Stimulated activated naive B cell treated with anti-CD40 and anti-IgM and Interleukin-4, amounts not matched to agents 10 μg/mL and 1 μg/mL and 100 μg/mL, for 72 hours (primary cell): Measurements from ENCODE around the gene SUZ12.
"Not testable (repeated sequence)": the region's sequence is repeated elsewhere in the genome, so short reads cannot be mapped to it uniquely, and the experiment has no call there.

Experiments used
- ATAC-seq, 2 donors: fragments of 150-1000 bp; cut with Tn5 transposase; replicated peaks; 2 replicates each; pipeline ENCODE4 v1.10.0; 2021; ENCODE audit warnings: moderate library complexity in 1 of 2
- DNase-seq: peaks from one replicate; pipeline ENCODE4 v3.0.0; 2021
- H3K27ac Mint-ChIP-seq: one replicate; pipeline ENCODE4 v1.8.0; 2022; ENCODE audit warnings: mild to moderate bottlenecking, mixed read lengths
- H3K27me3 Mint-ChIP-seq, 2 donors: one replicate each; pipeline ENCODE4 v1.8.0; 2022; ENCODE audit warnings: mixed read lengths in 2 of 2
- H3K36me3 Mint-ChIP-seq, 2 donors: one replicate each; pipeline ENCODE4 v1.8.0; 2022; ENCODE audit warnings: mixed read lengths in 2 of 2, mild to moderate bottlenecking in 1 of 2
- H3K4me1 Mint-ChIP-seq, 2 donors: one replicate each; pipeline ENCODE4 v1.8.0; 2022; ENCODE audit warnings: mixed read lengths in 2 of 2, mild to moderate bottlenecking in 1 of 2
- H3K4me3 Mint-ChIP-seq, 2 donors: one replicate each; pipeline ENCODE4 v1.8.0; 2022; ENCODE audit warnings: mild to moderate bottlenecking in 2 of 2, mixed read lengths in 2 of 2, moderate library complexity in 1 of 2
- H3K9me3 Mint-ChIP-seq, 2 donors: one replicate each; pipeline ENCODE4 v1.8.0; 2022; ENCODE audit warnings: mixed read lengths in 2 of 2, mild to moderate bottlenecking in 1 of 2

The SUZ12 gene

DNA sequence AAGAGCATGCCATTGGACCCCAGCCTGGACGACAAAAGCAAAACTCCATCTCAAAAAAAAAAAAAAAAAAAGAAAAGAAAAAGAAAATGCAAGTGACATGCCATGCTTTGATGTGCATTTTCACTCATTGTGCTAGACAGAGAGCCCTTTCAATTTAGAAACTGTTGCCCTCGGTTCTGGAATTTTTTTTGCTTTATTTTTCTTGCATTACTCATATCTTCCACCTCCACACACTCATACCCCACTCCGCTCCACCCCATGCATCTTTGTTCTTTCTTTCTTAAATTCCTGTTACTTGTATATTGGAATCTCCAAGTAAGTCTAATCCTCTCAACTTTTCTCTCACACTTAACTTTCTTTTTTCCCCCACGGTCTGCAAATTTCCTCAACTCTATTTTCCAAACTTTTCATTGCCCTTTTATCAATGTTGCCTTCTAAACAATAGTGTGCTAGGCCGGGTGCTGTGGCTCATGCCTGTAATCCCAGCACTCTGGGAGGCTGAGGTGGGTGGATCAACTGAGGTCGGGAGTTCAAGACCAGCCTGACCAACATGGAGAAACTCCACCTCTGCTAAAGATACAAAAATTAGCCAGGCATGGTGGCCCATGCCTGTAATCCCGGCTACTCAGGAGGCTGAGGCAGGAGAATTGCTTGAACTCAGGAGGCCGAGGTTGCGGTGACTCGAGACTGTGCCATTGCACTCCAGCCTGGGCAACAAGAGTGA, 16.8 kb upstream of the SUZ12 start:
- peaks cover 20 to 37% of the 10 kb centered on the region in 2 donors for H3K27me3 Mint-ChIP-seq
- H3K36me3 Mint-ChIP-seq: no peaks in the 10 kb centered on the region
- no peaks in the 10 kb centered on the region for H3K9me3 Mint-ChIP-seq
- H3K4me1 Mint-ChIP-seq: peaks cover 5 to 6% of the 10 kb centered on the region in 2 donors
- DNase-seq (no peak), ATAC-seq (peak in 1 of 2 donors; percentile 50)
- H3K4me3 Mint-ChIP-seq: no peak overlapping the region
- H3K27ac Mint-ChIP-seq: no peak overlapping the region

- ATAC-seq (peak in 1 of 2 donors; percentile 22), DNase-seq (no peak)
- Mint-ChIP-seq H3K27ac (no peak overlapping the region), H3K4me3 (no peak overlapping the region), H3K9me3 (no peaks in the 10 kb centered on the region), H3K4me1 (peaks cover 0 to 2% of the 10 kb centered on the region in 2 donors), H3K27me3 (no peaks in the 10 kb centered on the region), H3K36me3 (no peaks in the 10 kb centered on the region)
Measured at GRCh38 chr17:31926100-31926729, 10.6 kb upstream of the SUZ12 start.

DNA sequence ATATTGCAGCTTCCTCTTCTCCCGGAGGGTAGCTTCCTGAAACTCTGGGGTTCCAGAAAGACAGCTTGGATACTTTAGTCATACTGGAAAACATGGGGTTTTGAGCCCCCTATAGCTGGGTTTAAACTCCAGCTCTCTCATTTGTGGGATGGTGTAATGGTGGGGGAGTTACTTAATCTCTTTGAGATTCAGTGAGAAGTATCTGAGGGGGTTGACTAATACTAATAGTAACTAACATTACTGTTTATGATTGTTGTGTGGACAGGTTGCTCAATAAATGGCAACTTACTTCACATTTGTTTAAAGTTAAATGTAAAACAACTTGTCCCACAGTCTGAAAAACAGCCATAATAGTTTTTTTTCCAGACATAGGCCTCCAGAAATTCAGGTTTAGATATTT, 5.1 kb upstream of the SUZ12 start:
- DNase-seq: no peak
- Mint-ChIP-seq H3K27me3 (no peaks in the 10 kb centered on the region), H3K36me3 (no peaks in the 10 kb centered on the region)

GRCh38 chr17:31935512-31935911, 1.3 kb upstream of the SUZ12 start:
- no peak overlapping the region for H3K27ac Mint-ChIP-seq
- ATAC-seq: no peak
- H3K36me3 Mint-ChIP-seq: no peaks in the 10 kb centered on the region
- peaks cover 0 to 6% of the 10 kb centered on the region in 2 donors for H3K4me1 Mint-ChIP-seq
- no peaks in the 10 kb centered on the region for H3K27me3 Mint-ChIP-seq
- no peak for DNase-seq
- H3K9me3 Mint-ChIP-seq: no peaks in the 10 kb centered on the region
- H3K4me3 Mint-ChIP-seq: peak overlapping the region in 1 of 2 donors; percentile 25

More for the DNA sequence above, 5.1 kb upstream of the SUZ12 start:
- H3K4me1 Mint-ChIP-seq: no peaks in the 10 kb centered on the region
- H3K27ac Mint-ChIP-seq: no peak overlapping the region
- ATAC-seq: no peak
- H3K4me3 Mint-ChIP-seq: no peak overlapping the region
- H3K9me3 Mint-ChIP-seq: no peaks in the 10 kb centered on the region

GRCh38 chr17:31937926-31938641, 1.3 kb downstream of the SUZ12 start:
- ATAC-seq, H3K27ac Mint-ChIP-seq, DNase-seq, H3K4me1 Mint-ChIP-seq, H3K27me3 Mint-ChIP-seq, H3K9me3 Mint-ChIP-seq: not testable (repeated sequence)
- peaks cover 7 to 10% of the 10 kb centered on the region in 2 donors for H3K36me3 Mint-ChIP-seq
- peak overlapping the region; percentile 75 to 76 for H3K4me3 Mint-ChIP-seq

- not testable (repeated sequence) for DNase-seq, H3K4me3 Mint-ChIP-seq, ATAC-seq, H3K27me3 Mint-ChIP-seq, H3K27ac Mint-ChIP-seq, H3K9me3 Mint-ChIP-seq
- Mint-ChIP-seq H3K36me3 (peaks cover 12 to 21% of the 10 kb centered on the region in 2 donors), H3K4me1 (peaks cover 0 to 12% of the 10 kb centered on the region in 2 donors)
Measured at GRCh38 chr17:31941916-31942315, 5.1 kb downstream of the SUZ12 start.

DNA sequence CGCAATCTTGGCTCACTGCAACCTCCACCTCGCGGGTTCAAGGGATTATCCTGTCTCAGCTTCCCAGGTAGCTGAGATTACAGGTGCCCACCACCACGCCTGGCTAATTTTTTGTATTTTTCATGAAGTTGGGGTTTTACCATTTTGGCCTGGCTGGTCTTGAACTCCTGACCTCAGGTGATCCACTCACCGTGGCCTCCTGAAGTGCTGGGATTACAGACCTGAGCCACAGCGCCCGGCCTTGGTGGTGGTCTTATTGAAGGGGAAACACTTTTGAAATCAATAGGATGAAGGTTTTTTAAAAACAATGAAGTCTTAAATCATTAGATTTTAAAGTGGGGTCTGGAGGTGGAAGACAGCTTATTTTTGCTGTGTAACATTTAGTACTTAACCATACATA, 5.6 kb downstream of the SUZ12 start:
- ATAC-seq, H3K9me3 Mint-ChIP-seq, H3K4me3 Mint-ChIP-seq, DNase-seq, H3K27ac Mint-ChIP-seq, H3K27me3 Mint-ChIP-seq: not testable (repeated sequence)
- H3K36me3 Mint-ChIP-seq: peaks cover 12 to 21% of the 10 kb centered on the region in 2 donors
- H3K4me1 Mint-ChIP-seq: peaks cover 0 to 12% of the 10 kb centered on the region in 2 donors

DNA sequence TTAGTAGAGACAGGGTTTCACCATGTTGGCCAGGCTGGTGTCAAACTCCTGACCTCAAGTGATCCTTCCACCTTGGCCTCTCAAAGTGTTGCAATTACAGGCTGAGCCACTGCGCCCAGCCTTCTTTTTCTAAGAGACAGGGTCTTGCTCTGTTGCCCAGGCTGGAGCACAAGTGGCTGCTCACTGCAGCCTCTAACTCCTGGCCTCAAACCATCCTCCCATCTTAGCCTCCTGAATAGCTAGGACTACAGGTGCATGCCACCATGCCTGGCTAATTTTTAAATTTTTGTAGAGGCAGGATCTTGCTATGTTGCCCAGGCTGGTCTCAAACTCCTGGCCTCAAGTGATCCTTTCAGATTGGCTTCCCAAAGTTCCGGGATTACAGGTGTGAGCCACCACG, 15.1 kb downstream of the SUZ12 start:
- not testable (repeated sequence) for H3K27me3 Mint-ChIP-seq, H3K4me3 Mint-ChIP-seq

GRCh38 chr17:31964131-31964530, 27.3 kb downstream of the SUZ12 start:
- H3K27me3 Mint-ChIP-seq, ATAC-seq, H3K4me3 Mint-ChIP-seq, H3K9me3 Mint-ChIP-seq, H3K4me1 Mint-ChIP-seq, DNase-seq: not testable (repeated sequence)
- H3K36me3 Mint-ChIP-seq: peaks cover 21% of the 10 kb centered on the region in 2 donors
- peak overlapping the region; percentile 59 for H3K27ac Mint-ChIP-seq

More for the DNA sequence above, 15.1 kb downstream of the SUZ12 start:
- not testable (repeated sequence) for H3K4me1 Mint-ChIP-seq, DNase-seq, H3K27ac Mint-ChIP-seq, ATAC-seq, H3K9me3 Mint-ChIP-seq
- peaks cover 15 to 25% of the 10 kb centered on the region in 2 donors for H3K36me3 Mint-ChIP-seq

DNA sequence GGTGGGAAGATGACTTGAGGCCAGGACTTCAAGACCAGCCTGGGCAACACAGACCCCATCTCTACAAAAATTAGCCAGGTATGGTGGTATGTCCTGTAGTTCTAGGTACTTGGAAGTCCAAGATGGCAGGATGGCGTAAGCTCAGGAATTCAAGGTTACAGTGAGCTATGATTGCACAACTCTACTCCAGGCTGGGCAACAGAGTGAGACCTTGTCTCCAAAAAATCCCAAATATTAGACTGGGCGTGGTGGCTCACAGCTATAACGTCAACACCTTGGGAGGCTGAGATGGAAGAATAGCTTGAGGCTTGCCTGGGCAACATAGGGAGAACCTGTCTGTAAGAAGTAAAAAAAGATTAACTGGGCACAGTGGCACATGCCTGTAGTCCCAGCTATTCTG, 30.8 kb downstream of the SUZ12 start:
- H3K9me3 Mint-ChIP-seq: no peaks in the 10 kb centered on the region
- no peak overlapping the region for H3K27ac Mint-ChIP-seq
- DNase-seq (no peak), ATAC-seq (no peak)
- H3K27me3 Mint-ChIP-seq: no peaks in the 10 kb centered on the region
- peaks cover 15% of the 10 kb centered on the region in 2 donors for H3K36me3 Mint-ChIP-seq
- no peaks in the 10 kb centered on the region for H3K4me1 Mint-ChIP-seq
- H3K4me3 Mint-ChIP-seq: no peak overlapping the region

GRCh38 chr17:31970416-31970815, 33.6 kb downstream of the SUZ12 start:
- H3K36me3 Mint-ChIP-seq: peaks cover 4 to 11% of the 10 kb centered on the region in 2 donors
- H3K27me3 Mint-ChIP-seq, H3K9me3 Mint-ChIP-seq: not testable (repeated sequence)

DNA sequence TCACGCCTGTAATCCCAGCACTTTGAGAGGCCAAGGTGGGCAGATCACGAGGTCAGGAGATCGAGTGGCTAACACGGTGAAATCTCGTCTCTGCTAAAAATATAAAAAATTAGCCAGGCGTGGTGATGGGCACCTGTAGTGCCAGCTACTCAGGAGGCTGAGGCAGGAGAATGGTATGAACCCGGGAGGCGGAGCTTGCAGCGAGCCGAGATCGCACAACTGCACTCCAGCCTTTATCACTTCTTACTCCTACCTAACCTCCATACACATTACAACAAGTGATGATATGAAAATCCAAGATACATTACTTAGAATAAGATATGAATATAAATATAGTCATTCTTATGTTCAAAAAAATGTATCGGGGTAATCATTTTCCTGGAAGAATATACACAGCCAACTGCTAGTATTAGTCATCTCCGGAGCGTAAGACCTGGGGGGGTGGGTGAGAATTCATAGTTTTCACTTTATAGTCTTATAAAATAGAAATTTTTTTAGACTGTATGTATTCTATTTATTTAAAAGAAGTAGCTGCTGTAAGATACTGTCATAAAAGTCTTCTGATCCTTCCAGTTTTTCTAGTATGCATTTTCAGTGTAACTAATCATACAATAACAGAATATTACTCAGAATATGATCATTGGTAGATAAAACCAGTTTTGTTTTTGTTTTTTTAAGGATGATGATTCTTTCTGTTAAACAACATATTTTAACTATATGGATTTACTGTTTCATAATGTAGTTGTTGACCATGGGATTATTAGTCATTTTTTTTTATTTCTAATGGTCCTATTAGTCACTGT, 37.7 kb downstream of the SUZ12 start:
- not testable (repeated sequence) for H3K9me3 Mint-ChIP-seq, H3K4me3 Mint-ChIP-seq, H3K4me1 Mint-ChIP-seq, H3K27ac Mint-ChIP-seq, DNase-seq, H3K27me3 Mint-ChIP-seq, ATAC-seq
- peaks cover 11 to 17% of the 10 kb centered on the region in 2 donors for H3K36me3 Mint-ChIP-seq

More at GRCh38 chr17:31970416-31970815, 33.6 kb downstream of the SUZ12 start:
- not testable (repeated sequence) for DNase-seq, H3K4me1 Mint-ChIP-seq, H3K4me3 Mint-ChIP-seq, H3K27ac Mint-ChIP-seq, ATAC-seq

DNA sequence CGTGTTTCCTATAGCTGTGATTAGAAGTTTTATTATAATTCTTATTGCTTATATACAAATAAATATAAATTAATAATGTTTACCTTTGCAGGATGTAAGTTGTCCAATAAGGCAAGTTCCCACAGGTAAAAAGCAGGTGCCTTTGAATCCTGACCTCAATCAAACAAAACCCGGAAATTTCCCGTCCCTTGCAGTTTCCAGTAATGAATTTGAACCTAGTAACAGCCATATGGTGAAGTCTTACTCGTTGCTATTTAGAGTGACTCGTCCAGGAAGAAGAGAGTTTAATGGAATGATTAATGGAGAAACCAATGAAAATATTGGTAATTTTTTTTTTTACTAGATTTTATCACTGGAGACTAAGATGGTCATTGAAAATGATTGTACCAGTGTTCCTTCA, 38.6 kb downstream of the SUZ12 start:
- not testable (repeated sequence) for H3K27me3 Mint-ChIP-seq, H3K4me3 Mint-ChIP-seq, DNase-seq, ATAC-seq, H3K9me3 Mint-ChIP-seq, H3K27ac Mint-ChIP-seq, H3K4me1 Mint-ChIP-seq
- peaks cover 13 to 18% of the 10 kb centered on the region in 2 donors for H3K36me3 Mint-ChIP-seq

DNA sequence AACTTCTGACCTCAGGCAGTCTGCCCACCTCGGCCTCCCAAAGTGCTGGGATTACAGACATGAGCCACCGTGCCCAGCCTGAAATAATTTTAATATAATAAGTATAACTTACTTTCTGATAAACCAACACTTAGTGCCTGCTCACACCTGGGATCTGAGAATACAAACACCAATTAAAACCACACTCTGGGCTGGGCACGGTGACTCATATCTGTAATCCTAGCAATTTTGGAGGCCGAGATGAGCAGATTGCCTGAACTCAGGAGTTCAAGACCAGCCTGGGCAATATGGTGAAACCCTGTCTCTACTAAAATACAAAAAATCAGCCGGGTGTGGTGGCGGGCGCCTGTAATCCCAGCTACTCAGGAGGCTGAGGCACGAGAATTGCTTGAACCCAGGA, 55.0 kb downstream of the SUZ12 start:
- not testable (repeated sequence) for H3K27me3 Mint-ChIP-seq, H3K27ac Mint-ChIP-seq, H3K4me1 Mint-ChIP-seq, H3K4me3 Mint-ChIP-seq, DNase-seq, ATAC-seq, H3K9me3 Mint-ChIP-seq
- peaks cover 19 to 23% of the 10 kb centered on the region in 2 donors for H3K36me3 Mint-ChIP-seq
